Mesenchymal stem cell (in vitro differentiated cells and primary cell): ENCODE measurements around the gene IKZF2.

Experiments
- DNase-seq: peaks from one replicate; pipeline ENCODE4 v3.0.0-alpha.2; 2013
- H2AFZ ChIP-seq: one replicate; pipeline ENCODE4 v1.6.1; 2013; ENCODE audit warnings: low read depth, mild to moderate bottlenecking, control low read depth, inconsistent platforms, low read length, moderate library complexity
- H2AK5ac ChIP-seq: 2 replicates; pipeline ENCODE4 v1.6.1; 2013; ENCODE audit warnings: low read length, moderate library complexity, mild to moderate bottlenecking, inconsistent platforms; ENCODE audit not compliant: severe bottlenecking
- H2BK120ac ChIP-seq: one replicate; pipeline ENCODE4 v1.6.1; 2013; ENCODE audit warnings: low read depth, mild to moderate bottlenecking, inconsistent platforms, low read length, moderate library complexity
- H2BK12ac ChIP-seq, 2 experiments: one replicate each; pipeline ENCODE4 v1.6.1; 2013; ENCODE audit warnings: inconsistent platforms in 2 of 2, low read length in 2 of 2, mild to moderate bottlenecking in 2 of 2, moderate library complexity in 2 of 2, control low read depth in 1 of 2
- H2BK15ac ChIP-seq: one replicate; pipeline ENCODE4 v1.6.1; 2013; ENCODE audit warnings: mild to moderate bottlenecking, low read depth, inconsistent platforms; ENCODE audit not compliant: poor library complexity, severe bottlenecking
- H2BK5ac ChIP-seq: 2 replicates; pipeline ENCODE4 v1.6.1; 2013; ENCODE audit warnings: low read depth, mild to moderate bottlenecking, low read length, control low read depth, inconsistent platforms; ENCODE audit not compliant: poor library complexity, severe bottlenecking
- H3K14ac ChIP-seq, 2 experiments: one replicate each; pipeline ENCODE4 v1.6.1; 2013; ENCODE audit warnings: inconsistent platforms in 2 of 2, low read length in 2 of 2, control low read depth in 1 of 2, mild to moderate bottlenecking in 1 of 2, moderate library complexity in 1 of 2
- H3K18ac ChIP-seq, 2 experiments: one replicate each; pipeline ENCODE4 v1.6.1; 2013; ENCODE audit warnings: inconsistent platforms in 2 of 2, low read length in 2 of 2, control low read depth in 1 of 2, low read depth in 1 of 2, mild to moderate bottlenecking in 1 of 2
- H3K23ac ChIP-seq, 2 experiments: one replicate each; pipeline ENCODE4 v1.6.1; 2013; ENCODE audit warnings: inconsistent platforms in 2 of 2, low read length in 2 of 2, mild to moderate bottlenecking in 2 of 2, moderate library complexity in 2 of 2, control low read depth in 1 of 2
- H3K27ac ChIP-seq: 2 replicates; pipeline ENCODE4 v1.5.1; 2013; ENCODE audit warnings: mild to moderate bottlenecking, moderate library complexity, low read length, control low read depth, inconsistent platforms; ENCODE audit not compliant: poor library complexity, severe bottlenecking
- H3K27me3 ChIP-seq, 2 experiments: 2 replicates each; pipeline versions ENCODE4 v1.6.1 to v1.7.0; 2013; ENCODE audit warnings: low read length in 2 of 2, mild to moderate bottlenecking in 2 of 2, moderate library complexity in 2 of 2, control low read depth in 1 of 2, inconsistent platforms in 1 of 2; ENCODE audit not compliant: control insufficient read depth in 1 of 2, insufficient read depth in 1 of 2
- H3K36me3 ChIP-seq, 2 experiments: 2 replicates each; pipeline versions ENCODE4 v1.6.1 to v1.7.0; 2013; ENCODE audit warnings: low read length in 2 of 2, control low read depth in 1 of 2, inconsistent platforms in 1 of 2, low read depth in 1 of 2, mild to moderate bottlenecking in 1 of 2; ENCODE audit not compliant: insufficient read depth in 2 of 2, control insufficient read depth in 1 of 2
- H3K4ac ChIP-seq, 2 experiments: one replicate each; pipeline ENCODE4 v1.6.1; 2013; ENCODE audit warnings: inconsistent platforms in 2 of 2, low read length in 2 of 2, mild to moderate bottlenecking in 2 of 2, moderate library complexity in 2 of 2, control low read depth in 1 of 2, low read depth in 1 of 2
- H3K4me1 ChIP-seq: 2 replicates; pipeline ENCODE4 v1.6.1; 2013; ENCODE audit warnings: low read depth, low read length, control low read depth; ENCODE audit not compliant: control insufficient read depth, insufficient read depth
- H3K4me2 ChIP-seq: 2 replicates; pipeline ENCODE4 v1.6.1; 2013; ENCODE audit warnings: low read length, mild to moderate bottlenecking, inconsistent platforms; ENCODE audit not compliant: poor library complexity, severe bottlenecking
- H3K4me3 ChIP-seq, 2 experiments: 2 replicates each; pipeline versions ENCODE4 v1.5.1 to v1.7.0; 2013; ENCODE audit warnings: low read length in 2 of 2, mild to moderate bottlenecking in 2 of 2, control low read depth in 1 of 2, low read depth in 1 of 2; ENCODE audit not compliant: insufficient read depth in 1 of 2
- H3K79me1 ChIP-seq: replicated peaks from 2 replicates; pipeline ENCODE4 v1.6.1; 2013; ENCODE audit warnings: mild to moderate bottlenecking, control low read depth, low read length, inconsistent platforms; ENCODE audit not compliant: poor library complexity, severe bottlenecking
- H3K9ac ChIP-seq: 2 replicates; pipeline ENCODE4 v1.7.0; 2013; ENCODE audit warnings: mild to moderate bottlenecking, low read length, moderate library complexity
- H3K9me3 ChIP-seq: 2 replicates; pipeline ENCODE4 v1.7.0; 2013; ENCODE audit warnings: mild to moderate bottlenecking, low read length; ENCODE audit not compliant: control insufficient read depth
- H4K8ac ChIP-seq: one replicate; pipeline ENCODE4 v1.6.1; 2013; ENCODE audit warnings: inconsistent platforms, mild to moderate bottlenecking, low read length, moderate library complexity
- H4K91ac ChIP-seq: one replicate; pipeline ENCODE4 v1.6.1; 2013; ENCODE audit warnings: mild to moderate bottlenecking, low read length, inconsistent platforms
- WGBS: methylation state at CpG from one replicate; pipeline ENCODE4 v1.1.7; 2013; ENCODE audit warnings: mixed read lengths; 5-methylcytosine and 5-hydroxymethylcytosine counted together

IKZF2 gene

GRCh38 chr2:213152888-213153287, 1.5 kb upstream of the IKZF2 start:
- no peaks in the 10 kb centered on the region for H3K4me1 ChIP-seq
- H3K14ac ChIP-seq = no peak overlapping the region
- no peaks in the 10 kb centered on the region for H3K27me3 ChIP-seq
- no peak overlapping the region for H2AK5ac ChIP-seq
- peaks cover 2% of the 10 kb centered on the region for H3K79me1 ChIP-seq
- no peak overlapping the region for H3K4ac ChIP-seq
- peak overlapping the region; percentile 94 for H3K9ac ChIP-seq
- H3K23ac ChIP-seq = no peak overlapping the region
- no peaks in the 10 kb centered on the region for H3K9me3 ChIP-seq
- peak overlapping the region in 1 of 2 experiments; percentile 92 for H3K4me3 ChIP-seq
- no peaks in the 10 kb centered on the region for H3K36me3 ChIP-seq
- H3K4me2 ChIP-seq = no peak overlapping the region
- no peak overlapping the region for H4K91ac ChIP-seq
- H4K8ac ChIP-seq = no peak overlapping the region
- H2AFZ ChIP-seq = no peak overlapping the region
- no peak overlapping the region for H2BK12ac ChIP-seq
- no peak overlapping the region for H2BK120ac ChIP-seq
- no peak overlapping the region for H2BK5ac ChIP-seq
- no peak overlapping the region for H3K18ac ChIP-seq
- 88% methylated on average over 4 of the region's 6 CpGs for WGBS
- H2BK15ac ChIP-seq = no peak overlapping the region
- no peak overlapping the region for H3K27ac ChIP-seq
- no peak for DNase-seq

GRCh38 chr2:213152065-213152794, 818 bp upstream of the IKZF2 start:
- Histone ChIP-seq H2BK12ac (no peak overlapping the region), H3K27me3 (no peaks in the 10 kb centered on the region), H3K36me3 (no peaks in the 10 kb centered on the region), H3K79me1 (peaks cover 2% of the 10 kb centered on the region), H2AK5ac (no peak overlapping the region), H2BK15ac (peak overlapping the region; percentile 98), H3K23ac (no peak overlapping the region), H3K4me3 (peak overlapping the region; percentile 79 to 92), H3K9me3 (no peaks in the 10 kb centered on the region), H2BK5ac (peak overlapping the region; percentile 89), H3K9ac (peak overlapping the region; percentile 94), H3K14ac (no peak overlapping the region), H3K4me2 (peak overlapping the region; percentile 70), H2BK120ac (peak overlapping the region; percentile 8), H3K27ac (peak overlapping the region; percentile 85), H4K8ac (peak overlapping the region; percentile 15), H3K4ac (peak overlapping the region in 1 of 2 experiments; percentile 88), H2AFZ (peak overlapping the region; percentile 98), H4K91ac (peak overlapping the region; percentile 39), H3K18ac (peak overlapping the region in 1 of 2 experiments; percentile 62), H3K4me1 (no peaks in the 10 kb centered on the region)
- DNase-seq = peak; percentile 83
- WGBS = 3% methylated on average over 28 of the region's 39 CpGs

GRCh38 chr2:213150315-213151097, 906 bp downstream of the IKZF2 start:
- H3K79me1 ChIP-seq = peaks cover 2% of the 10 kb centered on the region

GRCh38 chr2:213149949-213150314, 1.5 kb downstream of the IKZF2 start:
- no peak overlapping the region for H2BK5ac ChIP-seq
- H2BK15ac ChIP-seq = no peak overlapping the region
- H4K8ac ChIP-seq = no peak overlapping the region
- no peak overlapping the region for H2AK5ac ChIP-seq
- no peak overlapping the region for H3K18ac ChIP-seq
- no peak overlapping the region for H4K91ac ChIP-seq
- no peak overlapping the region for H3K27ac ChIP-seq
- peak overlapping the region; percentile 57 to 89 for H3K4me3 ChIP-seq
- no peaks in the 10 kb centered on the region for H3K36me3 ChIP-seq
- no peaks in the 10 kb centered on the region for H3K4me1 ChIP-seq
- H2BK12ac ChIP-seq = no peak overlapping the region
- H3K4me2 ChIP-seq = peak overlapping the region; percentile 90
- no CpG with 5 or more reads among the region's 7 CpGs for WGBS
- peak overlapping the region; percentile 18 for H2AFZ ChIP-seq
- H3K9me3 ChIP-seq = no peaks in the 10 kb centered on the region
- peak; percentile 7 for DNase-seq
- no peak overlapping the region for H3K14ac ChIP-seq
- H3K27me3 ChIP-seq = no peaks in the 10 kb centered on the region
- H3K79me1 ChIP-seq = peaks cover 2% of the 10 kb centered on the region
- peak overlapping the region in 1 of 2 experiments; percentile 15 for H3K4ac ChIP-seq
- H3K23ac ChIP-seq = no peak overlapping the region
- H3K9ac ChIP-seq = peak overlapping the region; percentile 86
- no peak overlapping the region for H2BK120ac ChIP-seq

More at GRCh38 chr2:213150315-213151097, 906 bp downstream of the IKZF2 start:
- no peaks in the 10 kb centered on the region for H3K9me3 ChIP-seq
- H3K4me3 ChIP-seq = peak overlapping the region; percentile 57 to 89
- no peak overlapping the region for H3K14ac ChIP-seq
- peak overlapping the region in 1 of 2 experiments; percentile 15 for H3K4ac ChIP-seq
- no peaks in the 10 kb centered on the region for H3K36me3 ChIP-seq
- H2BK5ac ChIP-seq = no peak overlapping the region
- H3K4me1 ChIP-seq = no peaks in the 10 kb centered on the region
- DNase-seq = peak; percentile 26
- H3K9ac ChIP-seq = peak overlapping the region; percentile 86
- H4K91ac ChIP-seq = no peak overlapping the region
- H4K8ac ChIP-seq = no peak overlapping the region
- 21% methylated on average over 5 of the region's 10 CpGs for WGBS
- H2BK15ac ChIP-seq = no peak overlapping the region
- H3K27ac ChIP-seq = no peak overlapping the region
- H3K27me3 ChIP-seq = no peaks in the 10 kb centered on the region
- H2AK5ac ChIP-seq = no peak overlapping the region
- H3K23ac ChIP-seq = no peak overlapping the region
- no peak overlapping the region for H3K18ac ChIP-seq
- H3K4me2 ChIP-seq = peak overlapping the region; percentile 90
- no peak overlapping the region for H2BK12ac ChIP-seq
- no peak overlapping the region for H2BK120ac ChIP-seq
- H2AFZ ChIP-seq = peak overlapping the region; percentile 18
